T1000 (cell line): ENCODE measurements around the gene CSTB.
"Not testable (repeated sequence)": the region's sequence is repeated elsewhere in the genome, so short reads cannot be mapped to it uniquely, and the experiment has no call there.

ENCODE experiments used
- DNase-seq: peaks from one replicate; lab custom pipeline; 2025; ENCODE audit warnings: mixed read lengths; lab: John Stamatoyannopoulos, UW

CSTB gene

GRCh38 chr21:43775795-43776430 is at the start of gene CSTB:
Gene CSTB (minus strand): TSS chr21:43776308. CDS start chr21:43776269, 39 bp downstream.
- DNase-seq, result peak; percentile 51

- no peak for DNase-seq
These were observed 49.3 kb upstream of the CSTB start for GRCh38 chr21:43825242-43825935.

- no peak for DNase-seq
These were observed 48.5 kb upstream of the CSTB start for GRCh38 chr21:43824333-43825241.

GRCh38 chr21:43822741-43823140 is 46.6 kb upstream of the CSTB start:
- DNase-seq, result not testable (repeated sequence)

GRCh38 chr21:43822166-43822565 is 46.1 kb upstream of the CSTB start:
- not testable (repeated sequence) for DNase-seq

- DNase-seq, result no peak
These were observed 44.4 kb upstream of the CSTB start for GRCh38 chr21:43820466-43820865.

GRCh38 chr21:43819511-43820405 is 43.6 kb upstream of the CSTB start:
- no peak for DNase-seq

GRCh38 chr21:43818685-43819084 is 42.6 kb upstream of the CSTB start:
- DNase-seq, result no peak

- no peak for DNase-seq
These were observed 41.3 kb upstream of the CSTB start for GRCh38 chr21:43817157-43818086.

GRCh38 chr21:43816611-43817071 is 40.5 kb upstream of the CSTB start:
- no peak for DNase-seq

GRCh38 chr21:43815991-43816390 is 39.9 kb upstream of the CSTB start:
- DNase-seq, result no peak

- no peak for DNase-seq
These were observed 39.1 kb upstream of the CSTB start for GRCh38 chr21:43815107-43815613.

- DNase-seq, result no peak
These were observed 38.4 kb upstream of the CSTB start for GRCh38 chr21:43814215-43815106.

GRCh38 chr21:43813656-43813980 is 37.5 kb upstream of the CSTB start:
- DNase-seq, result no peak

- DNase-seq, result no peak
These were observed 37.0 kb upstream of the CSTB start for GRCh38 chr21:43812957-43813655.

- no peak for DNase-seq
These were observed 36.2 kb upstream of the CSTB start for GRCh38 chr21:43812139-43812821.

- DNase-seq, result no peak
These were observed 35.4 kb upstream of the CSTB start for GRCh38 chr21:43811262-43812105.
